Endothelial cell (in vitro differentiated cells): ENCODE results near the gene TSHZ2. TPM values are rescaled to one million over a fixed set of nuclear protein-coding genes. Genes with fewer than 3 reads are reported as not detected.

Experiments
- DNase-seq: peaks from one replicate; pipeline ENCODE4 v3.0.0; 2021; ENCODE audit warnings: low spot score
- H3K27ac Mint-ChIP-seq: one replicate; pipeline ENCODE4 v1.8.0; 2021; ENCODE audit warnings: mixed read lengths, inconsistent platforms; ENCODE audit not compliant: unreplicated experiment
- H3K27me3 Mint-ChIP-seq: one replicate; pipeline ENCODE4 v1.8.0; 2021; ENCODE audit warnings: mild to moderate bottlenecking, moderate library complexity, mixed read lengths, inconsistent platforms; ENCODE audit not compliant: unreplicated experiment
- H3K36me3 Mint-ChIP-seq: one replicate; pipeline ENCODE4 v1.8.0; 2021; ENCODE audit warnings: mild to moderate bottlenecking, low read depth, mixed read lengths, inconsistent platforms; ENCODE audit not compliant: unreplicated experiment
- H3K4me1 Mint-ChIP-seq: one replicate; pipeline ENCODE4 v1.8.0; 2021; ENCODE audit warnings: mild to moderate bottlenecking, mixed read lengths, inconsistent platforms; ENCODE audit not compliant: unreplicated experiment
- H3K4me3 Mint-ChIP-seq: one replicate; pipeline ENCODE4 v1.8.0; 2021; ENCODE audit warnings: mild to moderate bottlenecking, mixed read lengths, inconsistent platforms; ENCODE audit not compliant: unreplicated experiment
- H3K9me3 Mint-ChIP-seq: one replicate; pipeline ENCODE4 v1.8.0; 2021; ENCODE audit warnings: mixed read lengths, inconsistent platforms; ENCODE audit not compliant: unreplicated experiment
- total RNA-seq: library from RNA; stranded (reverse); fragmentation: NEBNext Ultra II Directional; extraction: Animal tissue kit (Norgen Biotek cat#: 25700); gene quantifications from one replicate; pipeline ENCODE4 v1.2.1, GENCODE V29; 2021; ENCODE audit not compliant: unreplicated experiment
- TF ChIP-seq, protein P1 (sequence below): fragments of 200-600 bp; sonication (generic); IDR thresholded peaks from one replicate; pipeline ENCODE4 v1.5.0; 2021; ENCODE audit warnings: antibody characterized with exemption; ENCODE audit not compliant: unreplicated experiment

Gene TSHZ2
- total RNA-seq, 1 donor from 2014 or later, result 2.3 TPM

DNA sequence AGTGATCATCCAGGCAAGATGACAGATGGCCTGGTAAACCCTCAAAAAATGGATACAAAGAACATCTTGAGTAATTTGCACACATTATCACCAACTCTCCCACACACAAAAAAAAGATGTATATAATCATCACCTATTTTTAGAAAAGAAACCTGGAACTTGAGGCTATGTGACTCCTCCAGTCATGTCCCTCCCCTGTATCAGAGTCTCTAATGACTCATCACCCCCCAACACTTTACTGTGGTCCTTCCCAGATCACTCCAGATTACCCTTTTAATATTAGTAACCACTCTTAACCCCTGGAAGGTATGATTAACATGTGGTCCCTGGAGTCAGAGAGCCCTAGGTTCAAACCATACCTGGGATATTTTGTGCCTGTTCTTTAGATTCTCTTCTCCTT is 476.7 kb downstream of the TSHZ2 start:
- no peak overlapping the region for H3K4me3 Mint-ChIP-seq
- H3K27ac Mint-ChIP-seq, result no peak overlapping the region
- no peaks in the 10 kb centered on the region for H3K4me1 Mint-ChIP-seq
- TF ChIP-seq, protein P1, sequence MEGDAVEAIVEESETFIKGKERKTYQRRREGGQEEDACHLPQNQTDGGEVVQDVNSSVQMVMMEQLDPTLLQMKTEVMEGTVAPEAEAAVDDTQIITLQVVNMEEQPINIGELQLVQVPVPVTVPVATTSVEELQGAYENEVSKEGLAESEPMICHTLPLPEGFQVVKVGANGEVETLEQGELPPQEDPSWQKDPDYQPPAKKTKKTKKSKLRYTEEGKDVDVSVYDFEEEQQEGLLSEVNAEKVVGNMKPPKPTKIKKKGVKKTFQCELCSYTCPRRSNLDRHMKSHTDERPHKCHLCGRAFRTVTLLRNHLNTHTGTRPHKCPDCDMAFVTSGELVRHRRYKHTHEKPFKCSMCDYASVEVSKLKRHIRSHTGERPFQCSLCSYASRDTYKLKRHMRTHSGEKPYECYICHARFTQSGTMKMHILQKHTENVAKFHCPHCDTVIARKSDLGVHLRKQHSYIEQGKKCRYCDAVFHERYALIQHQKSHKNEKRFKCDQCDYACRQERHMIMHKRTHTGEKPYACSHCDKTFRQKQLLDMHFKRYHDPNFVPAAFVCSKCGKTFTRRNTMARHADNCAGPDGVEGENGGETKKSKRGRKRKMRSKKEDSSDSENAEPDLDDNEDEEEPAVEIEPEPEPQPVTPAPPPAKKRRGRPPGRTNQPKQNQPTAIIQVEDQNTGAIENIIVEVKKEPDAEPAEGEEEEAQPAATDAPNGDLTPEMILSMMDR, result no peak
- no peaks in the 10 kb centered on the region for H3K36me3 Mint-ChIP-seq
- DNase-seq, result no peak
- peaks cover 6% of the 10 kb centered on the region for H3K9me3 Mint-ChIP-seq
- peaks cover 2% of the 10 kb centered on the region for H3K27me3 Mint-ChIP-seq

DNA sequence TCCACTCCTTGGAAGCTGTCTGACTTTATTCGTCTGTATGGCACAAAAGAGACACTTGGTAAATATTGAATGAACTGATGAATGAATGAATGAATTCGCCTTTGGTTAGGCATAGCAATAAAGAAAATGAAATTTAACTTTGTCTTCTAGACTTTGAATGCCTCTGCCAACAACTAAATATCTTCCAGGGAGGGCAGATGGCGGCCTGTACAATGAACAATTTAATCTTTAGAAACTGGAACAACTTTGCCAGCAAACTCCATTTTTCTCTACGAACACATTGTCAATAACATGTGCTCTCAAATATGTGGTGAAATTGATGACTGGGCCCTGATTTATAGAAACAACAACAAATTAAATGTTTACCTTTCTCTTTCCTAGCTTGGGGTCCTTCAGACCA is 480.9 kb downstream of the TSHZ2 start:
- Mint-ChIP-seq H3K4me3 (no peak overlapping the region), H3K36me3 (peaks cover 6% of the 10 kb centered on the region), H3K27me3 (peaks cover under 1% of the 10 kb centered on the region), H3K27ac (no peak overlapping the region), H3K9me3 (peaks cover 9% of the 10 kb centered on the region), H3K4me1 (no peaks in the 10 kb centered on the region)
- DNase-seq, result no peak
- TF ChIP-seq, protein P1, result no peak

DNA sequence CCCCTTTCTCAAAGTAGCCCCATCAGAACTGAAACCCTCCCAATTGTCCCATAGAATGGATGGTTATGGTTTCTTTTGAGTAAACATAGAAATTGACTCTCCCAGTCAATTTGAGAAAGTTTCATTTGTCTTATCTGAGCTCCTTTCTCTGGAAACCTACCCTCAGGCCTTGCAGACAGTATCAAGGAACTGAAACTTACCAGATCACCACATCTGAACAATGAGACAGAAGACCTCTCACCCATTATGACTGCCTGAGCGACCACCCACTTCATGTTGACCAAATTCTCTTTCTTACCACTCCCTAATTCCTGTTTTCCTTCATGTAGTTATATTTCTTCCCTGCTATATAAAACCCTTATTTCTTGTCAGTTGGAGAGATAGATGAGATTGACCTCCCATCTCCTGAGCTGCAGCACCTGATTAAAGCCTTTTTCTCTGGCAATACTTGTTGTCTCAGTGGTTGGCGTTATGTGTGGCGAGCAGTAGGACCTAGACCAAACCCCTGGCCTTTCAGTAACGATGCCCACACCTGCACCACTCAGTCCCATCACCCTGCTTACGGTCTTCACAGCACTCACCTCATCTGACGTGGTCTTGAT is 482.6 kb downstream of the TSHZ2 start:
- H3K27me3 Mint-ChIP-seq, result no peaks in the 10 kb centered on the region
- peaks cover 6% of the 10 kb centered on the region for H3K36me3 Mint-ChIP-seq
- no peak for DNase-seq
- no peak overlapping the region for H3K27ac Mint-ChIP-seq
- TF ChIP-seq, protein P1, result no peak
- H3K4me1 Mint-ChIP-seq, result no peaks in the 10 kb centered on the region
- no peak overlapping the region for H3K4me3 Mint-ChIP-seq
- H3K9me3 Mint-ChIP-seq, result peaks cover 9% of the 10 kb centered on the region

DNA sequence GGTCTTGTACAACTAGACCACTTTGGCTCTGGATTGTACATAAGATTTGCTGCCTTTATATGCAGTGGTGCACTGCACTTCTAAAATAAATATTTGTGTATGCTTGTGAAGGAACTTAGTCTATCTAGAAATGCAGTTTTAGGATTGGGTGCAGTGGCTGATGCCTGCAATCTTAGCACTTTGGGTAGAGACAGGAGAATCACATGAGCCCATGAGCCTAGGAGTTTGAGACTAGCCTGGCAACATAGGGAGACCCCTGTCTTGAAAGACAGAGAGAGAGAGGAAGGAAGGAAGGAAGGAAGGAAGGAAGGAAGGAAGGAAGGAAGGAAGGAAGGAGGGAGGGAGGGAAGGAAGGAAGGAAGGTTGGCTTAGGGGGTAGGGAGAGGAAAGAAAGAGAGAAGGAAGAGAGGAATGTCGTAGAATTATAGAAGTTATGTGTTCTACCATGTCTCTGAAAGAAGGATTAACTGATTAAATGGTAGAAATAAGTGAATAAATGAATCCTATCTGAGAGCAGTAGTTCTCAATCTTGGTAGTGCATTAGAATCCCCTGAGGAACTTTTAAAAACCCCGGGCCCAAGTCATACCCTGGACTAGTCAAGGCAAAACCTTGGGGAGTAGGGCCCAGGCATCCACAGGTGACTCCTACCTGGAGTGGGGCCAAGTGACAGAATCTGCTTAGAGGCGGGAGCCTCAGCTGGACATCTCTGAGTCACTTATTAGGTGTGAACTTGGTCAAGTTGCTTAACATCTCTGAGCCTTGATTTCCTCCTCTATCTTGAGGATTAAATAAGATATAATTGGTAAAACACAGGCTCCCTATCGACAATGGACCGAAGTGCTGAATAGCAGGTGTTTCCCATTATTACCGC is 491.2 kb downstream of the TSHZ2 start:
- DNase-seq, result no peak
- no peaks in the 10 kb centered on the region for H3K36me3 Mint-ChIP-seq
- TF ChIP-seq, protein P1, result no peak
- H3K27ac Mint-ChIP-seq, result no peak overlapping the region
- no peaks in the 10 kb centered on the region for H3K27me3 Mint-ChIP-seq
- no peak overlapping the region for H3K4me3 Mint-ChIP-seq
- H3K9me3 Mint-ChIP-seq, result peaks cover 5% of the 10 kb centered on the region
- H3K4me1 Mint-ChIP-seq, result no peaks in the 10 kb centered on the region

DNA sequence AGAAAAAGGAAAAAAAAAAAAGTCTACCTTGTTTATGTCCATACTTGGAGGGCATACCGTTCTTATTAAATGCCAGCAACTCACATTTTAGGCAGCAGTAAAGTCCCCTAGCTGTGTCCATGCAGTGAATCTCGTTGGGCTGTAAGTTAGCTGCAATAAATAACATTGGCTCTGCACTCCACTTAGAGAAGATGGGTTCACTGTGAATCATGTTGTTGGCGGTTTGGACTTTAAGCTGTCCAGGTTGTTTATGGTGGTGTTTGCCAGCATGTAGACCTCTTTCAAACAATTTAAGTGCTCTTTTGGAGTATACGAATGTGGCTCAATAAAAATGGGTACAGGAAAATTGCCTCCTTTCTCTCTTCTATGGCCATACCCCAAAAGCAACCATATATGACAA is 494.1 kb downstream of the TSHZ2 start:
- DNase-seq, result no peak
- Mint-ChIP-seq H3K4me3 (no peak overlapping the region), H3K4me1 (no peaks in the 10 kb centered on the region), H3K36me3 (no peaks in the 10 kb centered on the region), H3K9me3 (peaks cover 5% of the 10 kb centered on the region), H3K27ac (no peak overlapping the region), H3K27me3 (no peaks in the 10 kb centered on the region)
- TF ChIP-seq, protein P1, result no peak
